Breast epithelium (tissue), 3 donors: ENCODE results near the gene CFAP45.

ENCODE experiments used
- POLR2A ChIP-seq: fragments of 450-650 bp; IDR thresholded peaks from one replicate; pipeline ENCODE4 v1.6.1; 2016; ENCODE audit warnings: antibody characterized with exemption, mild to moderate bottlenecking, moderate library complexity
- POLR2AphosphoS5 ChIP-seq, 3 donors: sonication (generic); formaldehyde crosslinking; IDR thresholded peaks; one replicate each; pipeline ENCODE4 v1.6.1; 2017; ENCODE audit warnings: antibody characterized with exemption in 3 of 3
- TF ChIP-seq, protein P1 (sequence below), 3 donors: fragments of 450-650 bp; IDR thresholded peaks; one replicate each; pipeline ENCODE4 v1.5.1; 2016 to 2017; ENCODE audit warnings: antibody characterized with exemption in 3 of 3, mild to moderate bottlenecking in 3 of 3, moderate library complexity in 3 of 3

- TF ChIP-seq, protein P1, sequence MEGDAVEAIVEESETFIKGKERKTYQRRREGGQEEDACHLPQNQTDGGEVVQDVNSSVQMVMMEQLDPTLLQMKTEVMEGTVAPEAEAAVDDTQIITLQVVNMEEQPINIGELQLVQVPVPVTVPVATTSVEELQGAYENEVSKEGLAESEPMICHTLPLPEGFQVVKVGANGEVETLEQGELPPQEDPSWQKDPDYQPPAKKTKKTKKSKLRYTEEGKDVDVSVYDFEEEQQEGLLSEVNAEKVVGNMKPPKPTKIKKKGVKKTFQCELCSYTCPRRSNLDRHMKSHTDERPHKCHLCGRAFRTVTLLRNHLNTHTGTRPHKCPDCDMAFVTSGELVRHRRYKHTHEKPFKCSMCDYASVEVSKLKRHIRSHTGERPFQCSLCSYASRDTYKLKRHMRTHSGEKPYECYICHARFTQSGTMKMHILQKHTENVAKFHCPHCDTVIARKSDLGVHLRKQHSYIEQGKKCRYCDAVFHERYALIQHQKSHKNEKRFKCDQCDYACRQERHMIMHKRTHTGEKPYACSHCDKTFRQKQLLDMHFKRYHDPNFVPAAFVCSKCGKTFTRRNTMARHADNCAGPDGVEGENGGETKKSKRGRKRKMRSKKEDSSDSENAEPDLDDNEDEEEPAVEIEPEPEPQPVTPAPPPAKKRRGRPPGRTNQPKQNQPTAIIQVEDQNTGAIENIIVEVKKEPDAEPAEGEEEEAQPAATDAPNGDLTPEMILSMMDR (IDR thresholded peaks at IDR 0.05), result no peak
- no peak for TF ChIP-seq POLR2A
- TF ChIP-seq POLR2AphosphoS5 (IDR thresholded peaks at IDR 0.05), result no peak
Measured at GRCh38 chr1:159900755-159901360, 893 bp upstream of the CFAP45 start.
